EH (cell line): ENCODE measurements around the gene MLIP.
"Not testable (repeated sequence)": the region's sequence is repeated elsewhere in the genome, so short reads cannot be mapped to it uniquely, and the experiment has no call there.

Experiments used
- DNase-seq: peaks from one replicate; pipeline ENCODE4 v3.0.0-alpha.2; 2015; ENCODE audit warnings: low read depth

MLIP gene, protein sequence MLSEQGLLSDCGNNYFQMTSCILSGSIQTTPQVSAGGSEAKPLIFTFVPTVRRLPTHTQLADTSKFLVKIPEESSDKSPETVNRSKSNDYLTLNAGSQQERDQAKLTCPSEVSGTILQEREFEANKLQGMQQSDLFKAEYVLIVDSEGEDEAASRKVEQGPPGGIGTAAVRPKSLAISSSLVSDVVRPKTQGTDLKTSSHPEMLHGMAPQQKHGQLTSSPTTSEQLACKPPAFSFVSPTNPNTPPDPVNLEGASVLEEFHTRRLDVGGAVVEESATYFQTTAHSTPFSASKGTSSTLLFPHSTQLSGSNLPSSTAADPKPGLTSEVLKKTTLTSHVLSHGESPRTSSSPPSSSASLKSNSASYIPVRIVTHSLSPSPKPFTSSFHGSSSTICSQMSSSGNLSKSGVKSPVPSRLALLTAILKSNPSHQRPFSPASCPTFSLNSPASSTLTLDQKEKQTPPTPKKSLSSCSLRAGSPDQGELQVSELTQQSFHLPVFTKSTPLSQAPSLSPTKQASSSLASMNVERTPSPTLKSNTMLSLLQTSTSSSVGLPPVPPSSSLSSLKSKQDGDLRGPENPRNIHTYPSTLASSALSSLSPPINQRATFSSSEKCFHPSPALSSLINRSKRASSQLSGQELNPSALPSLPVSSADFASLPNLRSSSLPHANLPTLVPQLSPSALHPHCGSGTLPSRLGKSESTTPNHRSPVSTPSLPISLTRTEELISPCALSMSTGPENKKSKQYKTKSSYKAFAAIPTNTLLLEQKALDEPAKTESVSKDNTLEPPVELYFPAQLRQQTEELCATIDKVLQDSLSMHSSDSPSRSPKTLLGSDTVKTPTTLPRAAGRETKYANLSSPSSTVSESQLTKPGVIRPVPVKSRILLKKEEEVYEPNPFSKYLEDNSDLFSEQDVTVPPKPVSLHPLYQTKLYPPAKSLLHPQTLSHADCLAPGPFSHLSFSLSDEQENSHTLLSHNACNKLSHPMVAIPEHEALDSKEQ

DNA sequence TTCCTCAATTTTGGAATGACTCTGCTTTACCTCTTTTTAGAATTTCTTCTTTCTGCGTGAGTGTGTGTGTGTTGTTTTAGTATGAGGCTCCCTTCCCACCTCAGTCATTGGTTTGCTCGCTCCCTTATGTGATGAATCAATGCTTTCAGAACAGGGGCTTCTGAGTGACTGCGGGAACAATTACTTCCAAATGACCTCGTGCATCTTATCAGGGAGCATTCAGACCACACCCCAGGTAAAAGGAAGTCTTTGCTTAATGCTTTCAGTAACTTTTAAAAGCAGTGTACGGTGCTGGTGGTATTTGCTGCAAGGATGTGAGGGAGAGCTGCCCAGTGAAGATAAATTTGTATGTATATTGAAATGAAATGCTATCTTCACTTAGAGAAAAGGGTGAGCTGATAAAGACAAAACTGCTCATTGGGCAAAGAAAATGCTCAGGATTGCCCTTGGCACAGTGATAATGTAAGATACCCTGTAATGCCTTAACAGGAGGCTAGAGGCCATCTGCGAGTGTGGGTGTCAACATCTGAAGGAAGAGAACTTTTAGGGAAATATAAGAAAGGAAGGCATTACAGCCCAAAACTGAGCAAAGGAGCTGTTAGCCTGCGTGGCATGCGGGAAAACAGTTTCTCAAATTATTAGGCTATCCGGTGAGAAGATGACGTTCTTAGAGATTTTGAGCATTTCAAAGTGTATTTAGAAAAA is at the start of gene MLIP:
MLIP (plus strand) TSS at position 103 of the 705 bp plus-strand sequence; CDS start at position 140, 37 bp downstream.
- DNase-seq: no peak

DNA sequence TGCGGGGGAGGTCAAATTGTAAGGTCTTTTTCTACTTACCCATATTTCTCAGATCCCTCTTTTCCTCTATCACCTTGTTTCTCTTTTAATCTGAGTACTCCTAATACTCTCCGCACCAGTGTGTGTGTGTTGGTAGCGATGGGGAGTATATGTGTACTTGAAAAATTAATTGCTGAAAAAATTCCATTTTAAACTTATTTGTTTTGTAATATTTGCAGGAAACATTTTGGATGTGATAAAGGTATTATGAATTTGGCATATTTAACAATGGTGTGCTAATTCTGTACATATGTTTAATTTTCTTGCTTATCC is 48.1 kb upstream of the MLIP start:
- no peak for DNase-seq

DNA sequence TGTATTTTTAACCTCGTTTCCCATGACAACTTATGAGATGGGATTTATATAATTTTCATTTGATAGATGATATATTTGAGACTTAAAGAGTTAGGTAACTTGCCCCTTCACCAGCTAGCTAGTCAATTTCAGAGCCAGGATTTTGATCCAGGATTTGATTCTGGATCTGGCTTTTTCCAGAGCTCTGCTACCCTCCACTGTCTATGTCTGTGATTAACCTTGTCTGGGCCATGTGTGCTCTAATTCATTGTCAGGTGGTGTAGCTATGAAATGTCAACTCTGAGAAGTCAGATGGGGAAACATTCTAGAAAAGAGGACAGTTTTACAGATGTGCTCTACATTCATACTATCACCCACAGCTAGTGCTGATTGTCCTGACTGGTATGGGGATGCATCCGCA is 42.5 kb upstream of the MLIP start:
- no peak for DNase-seq

DNA sequence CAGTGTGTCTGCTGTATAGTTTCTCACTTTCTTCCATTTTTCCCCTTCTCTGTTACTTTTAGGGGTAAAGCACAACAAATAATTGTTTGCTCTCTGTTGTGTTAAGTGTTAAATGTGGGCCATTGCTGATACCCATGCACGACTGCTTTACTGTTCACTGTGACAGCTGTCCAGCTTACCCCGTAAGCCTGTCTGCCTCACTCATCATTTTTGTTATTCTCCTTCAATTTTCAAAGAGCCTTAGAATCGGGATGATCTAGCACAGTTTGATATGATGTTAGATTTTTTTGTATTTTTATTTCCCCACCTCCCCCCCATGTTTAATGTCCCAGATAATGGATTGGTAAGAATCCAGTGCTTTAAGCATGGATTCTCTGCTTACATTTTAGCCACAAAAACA is 41.2 kb upstream of the MLIP start:
- no peak for DNase-seq

DNA sequence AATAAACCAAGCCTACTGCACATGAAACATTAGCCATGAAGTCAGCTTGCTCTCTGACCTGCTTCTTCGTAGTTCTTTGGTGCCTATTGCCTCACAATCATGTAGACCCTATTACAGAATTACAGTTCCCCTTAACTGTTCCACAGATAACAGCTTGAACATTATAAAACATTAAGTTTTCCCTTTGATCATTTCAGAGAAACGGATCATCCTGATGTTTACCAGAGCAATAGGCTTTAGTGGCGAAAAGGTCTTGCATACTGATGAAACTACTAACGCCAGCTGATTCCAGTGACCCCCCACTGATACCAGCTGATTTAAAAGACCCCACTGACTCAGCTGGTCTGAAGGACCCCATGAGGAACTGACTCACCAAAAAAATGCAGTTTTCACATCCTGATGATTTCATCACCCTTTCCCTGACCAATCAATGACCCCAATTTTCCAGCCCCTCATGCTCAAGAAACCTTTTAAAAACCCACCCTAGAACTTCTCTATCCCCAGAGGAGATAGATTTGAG is 39.4 kb upstream of the MLIP start:
- DNase-seq: peak; percentile 11

DNA sequence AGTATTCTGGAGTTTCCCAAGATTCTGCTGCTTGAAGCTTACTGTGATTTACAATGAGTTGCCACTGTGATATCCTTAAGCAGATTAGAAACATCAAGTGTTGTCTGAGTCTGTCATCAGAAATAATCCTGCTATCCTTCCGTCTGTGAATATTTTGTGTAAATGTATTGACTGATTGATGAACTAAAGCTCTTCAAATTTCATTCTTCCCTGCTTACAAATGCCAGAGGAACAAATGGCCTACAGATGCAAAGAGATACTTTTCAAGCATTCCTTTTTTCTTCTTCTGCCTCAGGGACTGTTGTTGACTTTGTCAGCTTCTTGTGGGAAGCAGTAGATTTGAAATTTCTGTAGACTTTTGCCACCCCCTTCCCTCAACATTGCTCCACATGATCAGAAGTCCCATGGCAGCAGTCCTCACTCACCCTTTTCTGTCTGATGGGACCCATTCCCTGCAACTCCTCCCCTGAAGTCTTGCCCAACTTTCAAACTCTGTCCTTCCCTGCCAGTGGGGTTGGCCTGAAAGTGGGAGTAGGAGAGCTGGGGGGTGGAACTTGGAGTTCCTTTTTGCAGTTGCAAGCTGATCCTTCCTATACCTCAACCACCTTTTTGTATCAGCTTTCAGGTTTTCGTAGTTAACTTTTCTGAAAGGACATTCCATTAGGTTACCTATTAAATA is 38.5 kb upstream of the MLIP start:
- no peak for DNase-seq

DNA sequence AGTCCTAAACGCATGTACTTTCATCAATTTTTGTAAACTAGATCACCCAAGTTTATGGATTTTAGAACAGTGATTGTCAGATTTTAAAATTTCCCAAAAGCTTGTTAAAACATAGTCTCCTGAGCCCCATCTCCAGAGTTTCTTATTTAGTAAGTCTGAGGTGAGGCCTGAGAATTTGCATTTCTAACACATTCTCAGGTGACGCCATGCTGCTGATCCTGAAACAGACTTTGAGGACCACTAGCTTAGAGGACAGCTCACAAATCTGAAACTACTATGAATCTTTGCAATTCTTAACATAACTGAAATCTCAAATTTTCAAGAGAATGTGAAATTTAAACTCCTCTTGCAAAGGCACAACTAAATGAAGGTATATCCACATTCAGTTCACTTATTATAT is 37.8 kb upstream of the MLIP start:
- no peak for DNase-seq

DNA sequence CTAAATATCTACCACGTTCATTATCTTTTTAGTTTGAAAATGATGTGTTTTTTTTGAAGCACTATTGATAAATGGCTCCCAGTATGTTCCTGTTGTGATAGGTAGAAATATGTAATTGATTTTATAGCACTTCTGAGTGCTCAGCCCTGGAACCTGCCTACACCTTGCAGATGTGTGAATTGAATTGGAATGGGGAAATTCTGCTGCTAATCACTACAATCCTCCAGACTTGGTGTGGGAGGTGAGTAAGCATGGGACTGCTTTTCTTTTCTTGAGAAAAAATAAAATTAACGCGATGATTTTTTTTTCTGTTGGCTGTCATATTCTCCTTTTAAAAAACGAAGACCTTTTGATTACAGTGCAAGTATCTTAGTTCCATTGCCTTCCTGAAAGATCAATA is 37.1 kb upstream of the MLIP start:
- DNase-seq: no peak

DNA sequence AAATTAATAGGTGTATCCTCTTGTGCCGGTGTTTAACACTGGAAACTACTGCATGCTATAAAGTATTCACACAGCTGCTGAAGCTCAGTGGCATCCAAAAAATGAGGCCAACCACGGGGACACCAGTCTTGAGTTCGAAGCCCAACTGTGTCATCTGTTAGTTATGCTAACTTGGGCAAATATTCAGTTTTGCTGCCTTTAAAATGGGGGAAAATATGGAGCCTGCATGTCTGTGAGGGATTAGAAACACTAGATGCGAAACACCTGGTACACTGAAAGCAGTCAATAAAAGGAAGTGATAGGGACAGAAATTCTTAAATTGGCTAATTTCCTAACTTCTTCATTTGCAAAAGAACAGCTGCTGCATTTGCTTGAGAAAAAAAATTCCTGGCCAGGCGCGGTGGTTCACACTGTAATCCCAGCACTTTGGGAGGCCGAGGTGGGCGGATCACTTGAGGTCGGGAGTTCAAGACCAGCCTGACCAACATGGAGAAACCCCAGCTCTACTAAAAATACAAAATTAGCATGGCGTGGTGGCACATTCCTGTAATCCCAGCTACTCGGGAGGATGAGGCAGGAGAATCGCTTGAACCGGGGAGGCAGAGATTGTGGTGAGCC is 36.6 kb upstream of the MLIP start:
- peak; percentile 20 for DNase-seq

DNA sequence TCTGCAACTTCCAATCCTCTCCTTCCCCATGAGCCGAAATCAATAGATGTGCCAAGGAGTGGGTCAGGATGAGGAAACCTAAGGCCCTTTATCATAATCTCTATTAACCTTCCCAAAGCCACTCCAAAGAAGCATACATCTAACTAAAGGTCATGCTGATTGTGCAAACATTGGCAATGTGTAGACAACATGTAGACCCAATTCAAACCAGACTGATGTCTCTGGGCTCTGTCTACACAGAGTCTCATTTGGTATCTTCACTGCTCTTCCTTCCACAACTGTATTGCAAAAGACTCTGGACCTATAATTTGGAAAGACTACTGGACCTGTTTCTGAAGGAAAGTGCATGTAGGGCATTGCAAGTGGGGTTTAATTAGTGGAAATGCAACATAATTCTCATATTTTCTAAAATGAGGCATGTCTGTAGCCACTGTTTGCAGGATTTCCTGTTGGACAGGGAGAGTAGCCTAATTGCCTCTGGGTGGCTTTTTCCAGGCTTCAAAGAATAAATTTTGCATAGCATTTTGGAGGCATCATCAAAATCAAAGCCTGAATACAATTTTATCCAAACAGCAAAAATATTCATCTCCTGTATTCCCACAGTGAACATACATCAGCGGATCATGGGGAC is 35.0 kb upstream of the MLIP start:
- peak; percentile 15 for DNase-seq

DNA sequence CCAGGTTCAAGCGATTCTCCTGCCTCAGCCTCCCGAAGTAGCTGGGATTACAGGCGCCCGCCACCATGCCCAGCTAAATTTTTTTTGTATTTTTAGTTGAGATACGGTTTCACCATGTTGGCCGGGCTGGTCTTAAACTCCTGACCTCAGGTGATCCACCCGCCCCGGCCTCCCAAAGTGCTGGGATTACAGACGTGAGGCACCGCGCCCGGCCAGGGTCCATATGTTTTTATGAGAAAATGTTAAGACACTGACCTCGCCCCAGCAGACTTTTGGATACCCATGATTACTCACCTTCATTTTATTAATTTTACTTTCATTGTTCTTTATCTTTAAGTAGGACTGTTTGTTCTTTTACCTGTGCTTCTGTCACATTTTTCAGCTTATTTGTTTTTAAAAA is 29.7 kb upstream of the MLIP start:
- not testable (repeated sequence) for DNase-seq

DNA sequence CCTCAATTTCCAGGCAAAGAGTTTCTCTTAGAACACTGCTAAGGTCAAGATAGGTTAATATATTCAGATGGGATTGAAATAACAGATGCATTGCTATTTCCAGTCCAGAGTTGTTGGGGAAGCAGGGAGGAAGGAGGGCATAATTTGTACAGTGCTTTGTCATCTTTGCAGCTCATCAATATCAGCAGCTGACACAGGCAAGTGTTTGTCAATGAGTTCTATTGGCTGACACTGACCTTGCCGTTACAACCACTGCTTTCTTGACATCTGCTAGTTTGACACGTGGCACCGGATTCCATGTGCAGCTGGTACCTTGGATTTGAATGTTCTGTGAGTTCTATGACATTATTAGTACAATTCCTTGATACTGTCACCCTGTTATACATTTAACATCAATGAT is 28.0 kb upstream of the MLIP start:
- DNase-seq: no peak

DNA sequence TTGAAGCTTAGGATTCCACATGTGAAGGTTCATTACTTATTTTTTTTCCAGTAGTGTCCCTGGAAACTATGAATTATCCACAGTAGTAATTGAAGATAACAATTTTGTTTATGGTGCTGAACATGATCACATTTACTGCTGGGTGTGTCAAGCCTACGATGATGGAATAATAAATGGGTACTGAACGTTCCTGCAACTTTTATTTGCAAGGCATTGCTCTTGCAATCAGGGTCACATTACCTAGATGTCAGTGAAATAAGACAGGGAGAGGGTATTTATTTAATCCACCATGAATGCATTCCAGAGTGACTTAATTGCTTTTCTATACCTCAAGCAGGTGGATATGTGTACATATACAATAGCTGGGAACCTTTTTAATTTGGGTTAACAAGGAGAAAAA is 27.0 kb upstream of the MLIP start:
- no peak for DNase-seq

DNA sequence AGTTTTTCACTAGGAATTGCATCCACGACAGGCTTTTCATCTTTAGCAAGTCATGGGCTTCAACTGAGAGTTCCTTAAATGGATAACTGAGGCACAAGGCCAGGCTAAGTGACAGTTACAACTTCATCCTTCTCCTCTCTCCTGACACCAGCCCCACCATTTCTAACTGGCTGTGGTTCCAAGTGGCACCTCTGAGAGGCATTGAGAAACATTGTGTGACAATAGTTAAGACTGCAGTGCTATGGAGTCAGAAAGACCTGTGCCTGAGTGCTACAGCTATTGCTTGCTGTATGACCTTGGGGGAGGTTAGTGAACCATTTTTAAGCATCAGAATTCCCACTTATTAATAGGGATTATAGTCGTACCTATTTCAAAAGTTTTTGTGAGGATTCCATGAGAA is 26.2 kb upstream of the MLIP start:
- no peak for DNase-seq

DNA sequence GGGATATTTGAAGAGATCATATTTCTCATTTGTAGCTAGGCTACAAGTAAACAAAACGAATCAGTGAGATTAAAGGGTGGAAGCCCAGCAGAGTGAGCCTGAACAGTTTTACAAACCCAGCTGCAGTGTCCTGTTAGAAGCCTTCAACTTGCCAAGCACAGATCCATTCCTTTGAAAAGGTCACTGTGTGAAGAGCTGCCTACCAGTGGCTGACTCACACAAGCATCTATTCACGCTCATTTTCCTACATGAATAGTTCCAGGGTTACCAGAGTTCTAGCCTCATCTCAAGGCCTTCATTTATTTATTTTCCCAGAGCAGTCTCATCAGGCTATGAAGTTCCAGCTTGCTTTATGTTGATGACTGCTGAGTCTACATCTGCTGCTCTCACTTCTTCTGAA is 25.7 kb upstream of the MLIP start:
- DNase-seq: peak; percentile 79

DNA sequence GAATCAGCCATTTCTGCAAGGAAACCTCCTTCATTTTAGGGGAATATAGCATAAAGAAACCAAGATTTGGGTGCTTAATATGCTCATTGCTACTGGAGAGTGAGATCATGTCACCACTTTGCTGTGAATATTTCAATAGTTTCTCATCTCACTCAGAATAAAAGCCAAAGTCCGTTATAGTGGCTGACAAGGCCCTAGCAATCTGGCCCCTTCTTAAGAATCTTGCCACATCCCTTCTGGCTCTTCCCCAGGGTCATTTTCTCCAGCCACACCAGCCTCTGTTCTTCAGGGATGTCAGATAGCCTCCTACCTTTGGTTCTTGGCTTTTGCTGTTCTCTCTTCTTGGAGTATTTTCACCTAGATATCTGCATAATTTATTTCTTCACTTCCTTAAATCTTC is 24.8 kb upstream of the MLIP start:
- DNase-seq: no peak

DNA sequence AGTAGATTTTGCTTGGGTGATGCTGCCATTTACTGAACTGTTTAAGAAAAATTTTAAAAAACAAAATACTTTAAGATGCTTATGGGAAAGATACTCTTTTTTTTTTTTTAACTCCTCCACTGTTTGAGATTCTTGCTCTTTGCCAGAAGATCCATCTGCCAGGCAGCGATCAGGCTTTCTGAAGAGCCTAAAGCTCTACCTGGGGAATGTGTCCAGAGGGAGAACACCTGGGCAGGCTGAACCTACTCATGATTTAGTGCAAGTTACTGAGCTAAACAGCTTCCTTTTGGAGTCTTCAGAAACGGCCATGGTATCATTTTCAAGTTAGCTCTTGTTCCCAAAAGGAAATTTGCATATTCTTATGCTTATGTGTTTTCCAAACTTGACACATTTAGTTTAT is 23.5 kb upstream of the MLIP start:
- no peak for DNase-seq

DNA sequence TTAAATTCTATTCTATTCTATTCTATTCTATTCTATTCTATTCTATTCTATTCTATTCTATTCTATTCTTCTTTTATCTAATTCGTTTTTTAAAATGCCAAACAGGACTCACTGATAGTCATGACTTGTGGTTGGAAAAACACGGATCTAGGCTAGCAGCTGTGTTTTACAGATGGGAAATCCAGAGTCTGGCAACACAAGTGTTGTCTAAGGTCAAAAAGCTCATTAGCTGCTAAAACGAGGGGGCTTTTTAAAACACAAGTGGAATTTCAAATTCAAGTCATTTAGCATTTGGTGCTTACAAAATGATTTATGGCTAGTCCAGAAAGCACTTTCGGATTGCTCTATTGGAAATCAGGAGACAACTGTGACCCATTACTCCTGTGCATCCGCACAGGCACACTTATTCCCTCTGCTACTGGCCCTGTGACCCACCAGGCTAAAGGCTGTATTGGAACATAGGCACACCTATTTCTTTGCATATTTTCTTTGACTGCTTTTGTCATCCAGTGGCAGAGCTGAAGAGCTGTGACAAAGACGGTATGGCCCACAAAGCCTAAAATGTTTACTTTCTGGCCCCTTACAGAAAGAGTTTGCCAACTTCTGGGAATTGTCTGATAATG is 17.8 kb upstream of the MLIP start:
- no peak for DNase-seq

DNA sequence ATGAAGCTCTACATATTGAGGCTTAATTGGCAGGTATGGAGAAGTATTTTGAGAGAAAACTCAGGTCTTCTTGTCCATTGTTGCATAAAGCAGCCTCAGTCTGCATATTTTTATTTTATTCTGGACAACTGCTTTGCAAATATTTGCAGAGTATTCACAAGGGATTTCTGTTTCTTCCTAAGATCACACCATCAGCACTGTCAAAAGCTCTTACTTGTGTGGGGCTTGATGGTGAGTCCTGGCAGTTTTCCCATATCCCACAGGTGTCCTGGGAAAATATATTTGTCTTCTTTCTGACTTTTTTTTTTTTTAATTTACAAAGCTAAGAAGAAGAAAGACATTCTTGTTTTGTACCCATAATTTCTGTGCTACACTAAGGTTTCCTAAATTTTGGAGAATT is 16.9 kb upstream of the MLIP start:
- DNase-seq: no peak

DNA sequence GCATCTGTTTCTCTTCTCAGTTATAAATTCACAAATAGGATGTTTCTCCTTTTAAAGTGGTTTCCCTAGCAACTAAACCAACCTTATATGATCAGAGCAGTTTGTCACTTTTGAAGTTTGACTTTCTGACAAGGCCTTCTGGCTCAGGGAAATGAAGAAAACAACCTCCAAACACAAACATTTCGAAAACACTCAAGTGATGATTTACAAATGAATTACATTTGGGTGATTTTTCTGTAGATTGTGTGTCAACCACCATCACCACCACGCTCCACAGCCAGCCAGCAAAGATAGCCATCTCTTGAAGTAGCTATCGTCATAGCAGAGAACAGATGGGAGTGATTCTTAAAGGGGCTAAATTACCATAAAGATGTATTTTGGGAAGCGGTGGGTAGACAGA is 16.5 kb upstream of the MLIP start:
- no peak for DNase-seq
